Measurements from ENCODE around the gene ATP10D. TPM values are rescaled to one million over a fixed set of nuclear protein-coding genes. Genes with fewer than 3 reads are reported as not detected.

The ATP10D gene
- polyA plus RNA-seq, 3 donors from 2014 or later = 13.5 to 23.9 (median 16.8) TPM

DNA sequence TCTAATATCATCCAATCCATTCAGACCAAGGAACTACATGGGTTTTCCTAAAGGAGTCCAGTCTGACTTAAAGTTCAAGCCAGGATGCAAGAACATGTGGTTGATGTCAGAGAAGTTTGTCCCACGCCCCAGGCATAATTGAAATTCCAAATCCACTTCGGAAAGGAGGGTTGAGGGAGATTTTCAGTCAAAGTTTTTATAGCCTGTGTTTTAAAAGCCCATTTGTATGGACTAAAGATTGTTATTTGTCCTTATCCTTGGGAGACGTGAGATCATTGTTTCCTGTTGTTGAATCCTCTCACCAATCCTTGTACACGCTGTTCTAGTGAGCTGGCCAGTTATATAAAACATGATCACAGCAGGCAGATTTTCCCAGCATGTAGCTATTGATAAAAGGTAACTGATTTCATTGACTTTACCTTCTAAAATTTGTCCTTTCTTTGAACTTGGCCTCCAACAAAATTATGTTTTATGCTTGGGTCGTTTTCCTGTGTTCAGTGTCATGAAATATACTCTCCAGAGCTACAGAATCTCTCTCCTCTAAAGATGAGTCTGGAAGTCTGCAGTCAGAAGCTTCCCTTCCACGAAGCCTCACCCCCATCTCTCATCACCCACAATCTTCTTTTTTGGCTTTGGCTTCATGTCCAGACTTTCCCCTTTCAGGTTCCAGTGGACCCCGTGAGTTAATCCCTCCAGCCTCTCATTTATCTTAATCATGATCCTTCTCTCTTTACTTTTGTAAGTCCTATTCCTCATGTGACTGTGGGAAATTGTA is 92.9 kb downstream of the ATP10D start:
- Mint-ChIP-seq H3K27me3 (ENCODE audit: low read depth in 3 of 3) (peaks cover 0 to 1% (median 0%) of the 10 kb centered on the region in 3 donors), H3K36me3 (peaks cover 50 to 78% (median 73%) of the 10 kb centered on the region in 3 donors), H3K9me3 (no peaks in the 10 kb centered on the region), H3K4me3 (no peak overlapping the region), H3K4me1 (no peaks in the 10 kb centered on the region), H3K27ac (no peak overlapping the region)
- no peak for DNase-seq

DNA sequence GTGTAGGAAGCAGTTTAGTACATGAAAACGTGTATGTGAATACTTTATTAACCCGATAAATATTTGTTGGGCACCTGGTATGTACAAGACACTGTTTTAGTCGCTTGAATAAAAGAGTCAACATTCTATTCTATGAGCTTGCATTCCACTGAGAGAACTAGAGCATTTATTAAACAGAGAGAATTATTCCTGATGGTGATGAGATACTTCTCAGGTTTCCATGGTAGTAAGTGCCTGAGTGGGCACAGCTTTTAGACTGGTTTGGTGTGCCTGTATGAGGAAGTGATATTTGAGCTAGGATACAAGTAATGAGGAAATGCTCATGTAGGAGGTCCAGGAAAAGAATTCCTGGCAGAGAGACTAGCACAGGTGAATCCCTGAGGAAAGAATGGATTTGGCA is 94.2 kb downstream of the ATP10D start:
- Mint-ChIP-seq H3K36me3 (peaks cover 42 to 74% (median 68%) of the 10 kb centered on the region in 3 donors), H3K27me3 (ENCODE audit: low read depth in 3 of 3) (peaks cover 0 to 1% (median 0%) of the 10 kb centered on the region in 3 donors), H3K4me1 (no peaks in the 10 kb centered on the region), H3K9me3 (no peaks in the 10 kb centered on the region), H3K27ac (no peak overlapping the region), H3K4me3 (no peak overlapping the region)
- DNase-seq = no peak

DNA sequence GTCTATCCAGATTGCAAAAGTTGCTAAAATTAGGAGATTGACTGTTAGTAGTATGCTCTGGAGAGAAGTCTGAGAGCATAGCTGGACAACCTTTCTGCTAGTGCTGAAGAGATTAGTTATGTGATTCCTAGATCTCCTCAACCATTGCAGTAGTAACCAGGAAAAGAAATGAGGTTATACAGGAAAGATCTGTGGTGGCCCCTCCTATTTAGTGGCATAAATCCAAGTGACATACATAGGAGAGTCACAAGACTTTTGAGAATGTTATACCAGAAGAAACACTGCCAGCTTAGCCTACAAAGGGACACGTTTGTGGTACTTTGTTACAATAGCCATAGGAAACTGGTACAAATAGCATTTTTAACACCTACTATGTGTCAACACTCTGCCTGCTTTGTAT is 105.2 kb downstream of the ATP10D start:
- peaks cover 0 to 4% of the 10 kb centered on the region in 2 donors for H3K4me1 Mint-ChIP-seq

DNA sequence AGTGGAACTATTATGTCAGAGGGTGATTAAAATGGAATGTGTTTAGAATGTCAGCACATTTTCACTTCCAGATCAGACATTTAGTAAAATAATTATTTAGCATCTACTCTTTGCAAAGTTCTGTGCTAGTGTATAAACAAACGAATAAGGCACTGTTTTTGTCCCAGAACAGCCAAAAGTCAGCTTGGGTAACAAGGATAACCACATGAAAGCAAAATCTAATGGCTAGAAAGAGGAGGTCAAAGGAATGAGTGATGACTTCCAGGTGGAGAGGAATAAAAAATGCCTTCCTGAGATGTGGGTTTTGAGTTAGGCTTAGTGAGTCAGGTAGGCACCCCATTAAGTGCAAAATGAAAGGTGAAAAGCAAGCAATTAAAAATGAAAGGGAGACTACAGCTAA is 112.6 kb downstream of the ATP10D start:
- Mint-ChIP-seq H3K4me1 (no peaks in the 10 kb centered on the region), H3K27me3 (ENCODE audit: low read depth in 3 of 3) (no peaks in the 10 kb centered on the region), H3K27ac (no peak overlapping the region), H3K4me3 (no peak overlapping the region), H3K9me3 (no peaks in the 10 kb centered on the region), H3K36me3 (peaks cover 0 to 14% (median 13%) of the 10 kb centered on the region in 3 donors)
- DNase-seq = no peak

More for the DNA sequence above, 105.2 kb downstream of the ATP10D start:
- Mint-ChIP-seq H3K27ac (no peak overlapping the region), H3K4me3 (no peak overlapping the region), H3K27me3 (ENCODE audit: low read depth in 3 of 3) (no peaks in the 10 kb centered on the region), H3K9me3 (no peaks in the 10 kb centered on the region), H3K36me3 (peaks cover 47 to 74% (median 51%) of the 10 kb centered on the region in 3 donors)
- no peak for DNase-seq

DNA sequence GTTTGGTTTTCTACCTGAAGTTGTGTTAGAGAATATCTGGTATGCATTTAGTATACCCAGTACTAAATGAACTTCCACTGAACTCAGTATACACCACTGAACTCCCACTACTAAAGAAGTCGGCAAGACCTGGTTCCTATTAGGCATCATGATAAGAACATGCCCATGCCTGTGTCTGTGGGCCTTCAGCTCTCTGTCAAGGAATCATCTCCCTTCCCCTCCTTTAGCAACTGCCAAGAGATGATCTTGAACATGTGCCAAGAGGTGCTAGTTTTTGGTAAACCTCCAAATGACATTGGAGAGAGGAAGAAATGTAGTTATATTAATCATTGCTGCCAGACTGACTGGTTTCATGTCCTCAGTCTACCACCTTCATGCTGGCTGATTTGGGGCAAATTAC is 113.2 kb downstream of the ATP10D start:
- Mint-ChIP-seq H3K4me3 (no peak overlapping the region), H3K27ac (no peak overlapping the region), H3K9me3 (no peaks in the 10 kb centered on the region), H3K4me1 (no peaks in the 10 kb centered on the region), H3K27me3 (ENCODE audit: low read depth in 3 of 3) (no peaks in the 10 kb centered on the region), H3K36me3 (peaks cover 0 to 11% (median 9%) of the 10 kb centered on the region in 3 donors)
- DNase-seq = no peak

DNA sequence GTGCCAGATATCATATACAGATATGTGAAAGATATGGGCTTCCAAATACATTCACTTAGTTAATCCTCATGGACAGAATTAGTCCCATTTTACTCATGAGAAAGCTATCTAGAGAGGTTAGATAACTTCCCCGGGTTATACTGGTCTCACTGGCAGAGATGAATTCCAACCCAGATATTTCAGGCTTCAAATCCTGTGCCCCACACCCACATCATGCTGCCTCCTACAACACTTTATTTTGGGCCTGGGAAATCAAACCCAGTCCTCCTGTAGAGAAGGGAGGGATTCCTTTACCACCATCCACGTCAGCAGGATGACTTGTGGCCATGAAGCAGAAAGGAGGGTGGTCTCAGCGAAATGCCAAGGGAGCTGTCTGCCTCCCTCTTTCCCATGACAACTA is 113.8 kb downstream of the ATP10D start:
- no peaks in the 10 kb centered on the region for H3K9me3 Mint-ChIP-seq
- no peak for DNase-seq
- H3K4me3 Mint-ChIP-seq = no peak overlapping the region
- no peaks in the 10 kb centered on the region for H3K4me1 Mint-ChIP-seq
- H3K36me3 Mint-ChIP-seq = peaks cover 0 to 14% (median 13%) of the 10 kb centered on the region in 3 donors
- H3K27ac Mint-ChIP-seq = no peak overlapping the region
- H3K27me3 Mint-ChIP-seq (ENCODE audit: low read depth in 3 of 3) = no peaks in the 10 kb centered on the region

DNA sequence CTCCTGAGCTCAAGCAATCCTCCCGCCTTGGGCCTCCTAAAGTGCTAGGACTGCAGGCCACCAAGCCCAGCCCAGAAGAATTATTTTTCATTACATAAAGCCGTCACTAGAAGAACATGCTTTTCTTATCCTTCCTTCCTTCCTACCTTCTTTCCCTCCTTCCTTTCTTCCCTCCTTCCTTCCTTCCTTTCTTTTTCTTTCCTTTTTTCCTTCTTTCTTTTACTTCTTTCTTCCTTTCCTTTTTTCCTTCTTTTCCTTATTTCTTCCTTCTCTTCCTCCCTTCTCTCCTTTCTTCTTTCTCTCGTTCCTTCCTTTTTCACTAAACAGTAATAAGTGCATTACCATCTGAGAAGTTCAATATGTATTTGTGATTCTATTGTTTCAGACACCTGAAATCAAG is 121.4 kb downstream of the ATP10D start:
- no peak overlapping the region for H3K27ac Mint-ChIP-seq
- no peak overlapping the region for H3K4me3 Mint-ChIP-seq
- no peak for DNase-seq
- no peaks in the 10 kb centered on the region for H3K9me3 Mint-ChIP-seq
- H3K27me3 Mint-ChIP-seq (ENCODE audit: low read depth in 3 of 3) = peaks cover 0 to 7% (median 4%) of the 10 kb centered on the region in 3 donors
- peaks cover 5 to 17% (median 16%) of the 10 kb centered on the region in 3 donors for H3K36me3 Mint-ChIP-seq
- no peaks in the 10 kb centered on the region for H3K4me1 Mint-ChIP-seq

DNA sequence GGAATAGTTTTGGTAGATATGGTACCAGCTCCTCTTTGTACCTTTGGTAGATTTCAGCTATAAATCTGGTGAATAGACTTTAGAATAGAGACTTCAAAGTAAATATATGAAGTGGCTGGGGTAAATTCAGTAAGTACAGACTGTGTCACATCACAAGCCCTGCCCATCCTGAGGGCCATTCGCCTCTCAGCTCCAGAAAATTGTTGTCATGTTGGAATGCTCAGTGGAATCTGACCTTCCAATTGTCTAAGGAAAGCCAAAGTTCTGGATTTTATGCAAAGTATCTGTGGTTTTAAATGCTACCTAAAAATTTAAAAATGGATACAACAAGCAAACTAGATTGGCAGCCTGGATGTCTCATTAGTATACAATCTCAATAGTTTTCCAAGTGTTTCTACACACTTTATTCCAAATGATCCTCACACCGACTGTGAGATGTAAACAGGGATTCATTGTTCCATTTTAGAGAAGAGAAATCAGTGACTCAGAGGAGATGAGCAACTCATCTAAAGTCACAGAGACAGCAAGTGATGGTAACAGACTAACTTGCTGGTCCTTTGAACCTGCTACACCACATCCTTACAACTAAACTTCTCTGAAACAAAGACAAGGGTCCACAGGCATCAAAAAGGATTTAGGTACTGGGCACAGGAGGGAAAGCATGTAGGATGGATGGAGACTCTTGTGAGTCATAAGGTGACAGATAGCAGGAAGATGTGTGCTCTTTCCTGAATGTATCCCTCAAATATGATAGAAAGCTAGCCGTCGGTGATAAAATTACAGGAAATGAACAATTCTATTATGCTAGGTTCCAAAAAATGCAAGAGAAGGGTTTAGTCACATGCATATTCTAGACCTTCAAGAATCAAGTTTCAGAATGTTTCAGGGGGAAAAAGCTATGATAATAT is 127.3 kb downstream of the ATP10D start:
- Mint-ChIP-seq H3K27ac (no peak overlapping the region), H3K4me3 (no peak overlapping the region), H3K9me3 (peaks cover 0 to 6% (median 0%) of the 10 kb centered on the region in 6 donors), H3K36me3 (no peaks in the 10 kb centered on the region), H3K27me3 (ENCODE audit: low read depth in 3 of 3) (peaks cover 0 to 6% (median 2%) of the 10 kb centered on the region in 3 donors), H3K4me1 (no peaks in the 10 kb centered on the region)
- no peak for DNase-seq

DNA sequence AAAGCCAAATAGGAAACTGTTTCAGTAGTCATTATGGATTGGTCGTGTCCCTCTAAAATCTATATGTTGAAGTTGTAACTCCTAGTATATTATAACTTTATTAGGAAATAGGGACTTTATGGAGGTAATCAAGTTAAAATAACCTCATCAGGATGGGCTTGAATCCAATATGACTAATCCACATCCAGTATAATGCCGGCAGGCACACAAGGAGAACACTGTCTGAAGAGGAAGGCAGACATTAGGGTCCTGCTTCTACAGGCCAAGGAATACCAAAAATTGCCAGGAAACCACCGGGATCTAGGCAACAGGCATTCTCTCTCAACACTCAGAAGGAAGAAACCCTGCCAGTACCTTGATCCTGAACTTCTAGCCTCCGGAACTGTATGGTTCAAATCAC is 130.3 kb downstream of the ATP10D start:
- no peaks in the 10 kb centered on the region for H3K4me1 Mint-ChIP-seq
- H3K27me3 Mint-ChIP-seq (ENCODE audit: low read depth in 3 of 3) = peaks cover 0 to 3% (median 2%) of the 10 kb centered on the region in 3 donors
- H3K4me3 Mint-ChIP-seq = no peak overlapping the region
- no peak for DNase-seq
- H3K27ac Mint-ChIP-seq = no peak overlapping the region
- peaks cover 0 to 6% (median 0%) of the 10 kb centered on the region in 6 donors for H3K9me3 Mint-ChIP-seq
- H3K36me3 Mint-ChIP-seq = no peaks in the 10 kb centered on the region

DNA sequence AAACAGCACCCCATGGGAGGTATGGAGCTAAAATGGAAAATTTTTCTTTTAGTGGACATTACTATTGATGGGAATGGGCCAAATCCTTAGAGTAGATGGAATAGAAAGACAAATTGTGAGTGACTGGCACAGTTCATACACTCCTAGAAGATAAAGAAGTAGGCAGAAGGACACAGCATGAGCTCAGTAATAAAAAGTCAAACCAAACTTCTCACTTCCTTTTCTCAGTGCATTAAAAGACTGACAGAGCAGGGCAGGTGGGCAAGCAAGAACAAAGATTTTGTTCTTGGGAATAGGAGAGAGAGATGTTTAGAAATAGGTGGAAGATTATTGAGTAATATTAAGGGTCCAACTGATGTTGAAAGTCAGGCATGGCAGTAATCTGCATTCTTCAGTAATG is 132.5 kb downstream of the ATP10D start:
- H3K27ac Mint-ChIP-seq = no peak overlapping the region
- H3K27me3 Mint-ChIP-seq (ENCODE audit: low read depth in 3 of 3) = peaks cover 0 to 2% (median 0%) of the 10 kb centered on the region in 3 donors
- peaks cover under 1 to 1% (median under 1%) of the 10 kb centered on the region in 3 donors for H3K36me3 Mint-ChIP-seq
- H3K4me3 Mint-ChIP-seq = no peak overlapping the region
- DNase-seq = no peak
- H3K9me3 Mint-ChIP-seq = peaks cover 0 to 6% (median 0%) of the 10 kb centered on the region in 6 donors
- H3K4me1 Mint-ChIP-seq = no peaks in the 10 kb centered on the region

DNA sequence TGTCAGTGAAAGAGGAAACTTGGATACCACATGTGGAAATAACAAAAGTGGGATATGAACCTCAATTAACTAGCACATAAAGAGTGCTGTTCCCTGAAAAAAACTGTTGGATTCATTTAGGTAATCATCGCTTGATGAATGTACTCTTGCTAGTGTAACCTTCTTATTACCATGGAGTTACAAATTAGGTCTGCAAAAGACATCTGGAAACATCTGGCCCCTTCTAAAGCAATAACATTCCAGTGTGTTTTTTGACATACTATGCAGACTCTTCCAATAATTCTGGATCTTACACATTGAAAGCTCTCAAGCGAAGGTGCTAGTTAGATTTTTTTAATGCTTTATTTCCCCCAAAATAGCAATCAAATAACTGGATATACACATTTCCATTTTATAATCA is 134.6 kb downstream of the ATP10D start:
- Mint-ChIP-seq H3K4me1 (no peaks in the 10 kb centered on the region), H3K27me3 (ENCODE audit: low read depth in 3 of 3) (peaks cover 0 to 1% (median 0%) of the 10 kb centered on the region in 3 donors), H3K36me3 (peaks cover 3 to 7% (median 4%) of the 10 kb centered on the region in 3 donors), H3K4me3 (no peak overlapping the region), H3K9me3 (peaks cover 0 to 5% (median 0%) of the 10 kb centered on the region in 6 donors), H3K27ac (no peak overlapping the region)
- DNase-seq = no peak

DNA sequence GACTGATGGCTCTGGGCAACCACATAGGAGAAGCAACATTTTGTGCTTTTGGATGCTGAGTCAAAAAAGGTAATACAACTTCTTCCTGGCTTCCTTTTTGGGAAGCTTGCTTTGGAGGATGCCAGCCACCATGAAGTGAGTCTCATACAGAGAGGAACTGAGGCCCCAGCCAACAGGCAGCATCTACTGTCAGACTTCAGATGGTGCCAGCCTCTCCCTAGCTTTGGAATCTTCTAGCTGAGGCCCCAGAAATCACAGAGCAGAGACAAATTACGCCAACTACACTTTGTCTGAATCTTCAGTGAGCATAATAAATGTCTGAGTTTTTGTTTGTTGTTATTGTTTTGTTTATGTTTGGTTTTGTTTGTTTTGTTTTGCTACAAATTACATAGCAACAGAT is 136.1 kb downstream of the ATP10D start:
- Mint-ChIP-seq H3K27ac (no peak overlapping the region), H3K4me3 (no peak overlapping the region), H3K27me3 (ENCODE audit: low read depth in 3 of 3) (peaks cover 0 to 1% (median 0%) of the 10 kb centered on the region in 3 donors), H3K36me3 (peaks cover 3 to 7% (median 4%) of the 10 kb centered on the region in 3 donors), H3K4me1 (no peaks in the 10 kb centered on the region), H3K9me3 (peaks cover 0 to 5% (median 0%) of the 10 kb centered on the region in 6 donors)
- no peak for DNase-seq

DNA sequence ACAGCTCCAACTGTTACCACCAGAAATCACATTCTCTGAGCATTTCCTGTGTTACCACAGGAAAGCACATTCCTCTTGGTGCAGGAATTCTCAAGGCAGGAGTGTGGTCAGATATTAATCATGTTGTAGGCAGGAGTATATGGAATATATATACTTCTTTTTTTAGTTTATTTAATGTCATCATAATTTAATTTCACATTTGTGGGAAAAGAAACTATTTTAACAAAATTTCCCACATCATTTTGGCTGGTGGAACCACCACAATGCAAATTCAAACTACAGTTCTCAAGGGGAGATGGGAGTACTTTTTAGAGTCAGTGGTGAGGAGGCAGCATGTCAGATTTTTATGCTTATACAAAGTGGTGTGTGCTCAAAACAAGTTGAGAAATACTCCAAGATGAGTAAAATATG is 139.0 kb downstream of the ATP10D start:
- no peak for DNase-seq
- Mint-ChIP-seq H3K36me3 (peaks cover 3 to 7% (median 4%) of the 10 kb centered on the region in 3 donors), H3K27me3 (ENCODE audit: low read depth in 3 of 3) (peaks cover 0 to 1% (median 0%) of the 10 kb centered on the region in 3 donors), H3K9me3 (peaks cover 0 to 5% (median 0%) of the 10 kb centered on the region in 6 donors), H3K27ac (no peak overlapping the region), H3K4me1 (no peaks in the 10 kb centered on the region), H3K4me3 (no peak overlapping the region)

DNA sequence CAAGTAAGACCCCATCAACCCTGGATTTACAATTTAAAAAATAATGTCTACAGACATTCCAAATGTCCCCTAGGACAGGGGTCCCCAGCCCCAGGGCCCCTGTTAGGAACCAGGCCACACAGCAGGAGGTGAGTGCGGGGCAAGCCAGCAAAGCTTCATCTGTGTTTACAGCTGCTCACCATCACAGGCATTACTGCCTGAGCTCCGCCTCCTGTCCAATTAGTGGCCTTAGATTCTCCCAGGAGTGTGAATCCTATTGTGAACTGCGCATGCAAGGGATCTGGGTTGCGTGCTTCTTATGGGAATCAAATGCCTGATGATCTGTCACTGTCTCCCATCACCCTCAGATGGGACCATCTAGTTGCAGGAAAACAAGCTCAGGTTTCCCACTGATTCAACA is 146.1 kb downstream of the ATP10D start:
- Mint-ChIP-seq H3K27ac (no peak overlapping the region), H3K4me3 (no peak overlapping the region), H3K4me1 (no peaks in the 10 kb centered on the region), H3K9me3 (no peaks in the 10 kb centered on the region), H3K27me3 (ENCODE audit: low read depth in 3 of 3) (peaks cover 0 to 1% (median 0%) of the 10 kb centered on the region in 3 donors), H3K36me3 (no peaks in the 10 kb centered on the region)
- no peak for DNase-seq

All from immature natural killer cell (primary cell).